Amniotic stem cell (primary cell): ENCODE results near the gene ATF7.
A peak's percentile ranks its signal among the peaks of the same experiment; 100 is the strongest.
"Not testable (repeated sequence)": the region's sequence is repeated elsewhere in the genome, so short reads cannot be mapped to it uniquely, and the experiment has no call there.

Source experiments
- DNase-seq: peaks from one replicate; lab custom pipeline; 2025; lab: John Stamatoyannopoulos, UW

The ATF7 gene

GRCh38 chr12:53625946-53626701, at the start of gene ATF7:
Gene ATF7, minus strand, starts transcription at chr12:53626382. Its CDS starts 25,382 bp downstream, at chr12:53601000.
- DNase-seq = peak; percentile 92

- no peak for DNase-seq
These were observed 49.0 kb upstream of the ATF7 start for GRCh38 chr12:53674977-53675700.

- no peak for DNase-seq
These were observed 44.8 kb upstream of the ATF7 start for GRCh38 chr12:53670971-53671370.

GRCh38 chr12:53670308-53670707, 44.1 kb upstream of the ATF7 start:
- no peak for DNase-seq

GRCh38 chr12:53667080-53667479, 40.9 kb upstream of the ATF7 start:
- no peak for DNase-seq

- no peak for DNase-seq
These were observed 38.8 kb upstream of the ATF7 start for GRCh38 chr12:53664936-53665335.

- DNase-seq = no peak
These were observed 38.0 kb upstream of the ATF7 start for GRCh38 chr12:53664191-53664590.

GRCh38 chr12:53660041-53660440, 33.9 kb upstream of the ATF7 start:
- no peak for DNase-seq

GRCh38 chr12:53659571-53659981, 33.4 kb upstream of the ATF7 start:
- DNase-seq = no peak

- DNase-seq = peak; percentile 19
These were observed 32.9 kb upstream of the ATF7 start for GRCh38 chr12:53659011-53659551.

GRCh38 chr12:53657041-53657440, 30.9 kb upstream of the ATF7 start:
- no peak for DNase-seq

GRCh38 chr12:53653595-53653994, 27.4 kb upstream of the ATF7 start:
- DNase-seq = no peak

- no peak for DNase-seq
These were observed 26.2 kb upstream of the ATF7 start for GRCh38 chr12:53652366-53652765.

- DNase-seq = no peak
These were observed 25.6 kb upstream of the ATF7 start for GRCh38 chr12:53651737-53652136.

- DNase-seq = not testable (repeated sequence)
These were observed 20.1 kb upstream of the ATF7 start for GRCh38 chr12:53646300-53646699.

GRCh38 chr12:53645165-53645564, 19.0 kb upstream of the ATF7 start:
- no peak for DNase-seq

- no peak for DNase-seq
These were observed 18.0 kb upstream of the ATF7 start for GRCh38 chr12:53644133-53644532.

GRCh38 chr12:53643232-53643979, 17.2 kb upstream of the ATF7 start:
- no peak for DNase-seq

- DNase-seq = no peak
These were observed 11.9 kb upstream of the ATF7 start for GRCh38 chr12:53638057-53638456.

GRCh38 chr12:53636641-53637040, 10.5 kb upstream of the ATF7 start:
- DNase-seq = no peak

GRCh38 chr12:53635708-53636107, 9.5 kb upstream of the ATF7 start:
- not testable (repeated sequence) for DNase-seq

GRCh38 chr12:53631721-53632120, 5.5 kb upstream of the ATF7 start:
- DNase-seq = no peak
